Peyer's patch (tissue), 4 donors: ENCODE results near the gene SLC29A2. TPM values are rescaled to one million over a fixed set of nuclear protein-coding genes. Genes with fewer than 3 reads are reported as not detected.
A peak's percentile ranks its signal among the peaks of the same experiment; 100 is the strongest.

Experiments used
- DNase-seq, 3 donors: peaks; one replicate each; pipeline ENCODE4 v3.0.0-alpha.2; 2017 to 2019
- H3K27ac ChIP-seq, 4 donors: fragments of 200-600 bp; sonication (generic); one replicate each; pipeline ENCODE4 v1.5.1; 2016 to 2019
- H3K27me3 ChIP-seq, 2 donors: fragments of 200-600 bp; sonication (generic); one replicate each; pipeline ENCODE4 v1.5.1; 2019
- H3K36me3 ChIP-seq, 3 donors: fragments of 200-600 bp; sonication (generic); one replicate each; pipeline ENCODE4 v1.5.1; 2016 to 2019
- H3K4me1 ChIP-seq, 4 donors: fragments of 200-600 bp; sonication (generic); one replicate each; pipeline ENCODE4 v1.5.1; 2016 to 2019
- H3K4me3 ChIP-seq, 4 donors: fragments of 200-600 bp; sonication (generic); 1 replicate in 3 of 4; 2 replicates in 1 of 4; pipeline ENCODE4 v1.5.1; 2016 to 2019; ENCODE audit warnings: mild to moderate bottlenecking in 1 of 4
- H3K9me3 ChIP-seq, 4 donors: fragments of 200-600 bp; sonication (generic); one replicate each; pipeline ENCODE4 v1.5.1; 2016 to 2019; ENCODE audit warnings: mild to moderate bottlenecking in 1 of 4
- POLR2A ChIP-seq, 2 donors: fragments of 450-650 bp; IDR thresholded peaks; one replicate each; pipeline ENCODE4 v1.5.1; 2017; ENCODE audit warnings: antibody characterized with exemption in 2 of 2, mild to moderate bottlenecking in 2 of 2, moderate library complexity in 2 of 2
- total RNA-seq, 4 donors: library from RNA; depleted of rRNA; stranded (reverse); fragments of >200 nt; gene quantifications; one replicate each; pipeline ENCODE4 v1.1.0, GENCODE V29; 2016
- TF ChIP-seq, protein P1 (sequence below), 6 experiments: fragments of 450-650 bp in 4 of 6; fragments of 200-600 bp in 2 of 6; sonication (generic) in 1 of 6; IDR thresholded peaks; one replicate each; pipeline ENCODE4 v1.5.1; 2017 to 2019; ENCODE audit warnings: antibody characterized with exemption in 6 of 6, mild to moderate bottlenecking in 3 of 6, moderate library complexity in 1 of 6

The SLC29A2 gene
- total RNA-seq, 4 donors from 2014 or later: 7.4 to 21.6 (median 17.1) TPM

DNA sequence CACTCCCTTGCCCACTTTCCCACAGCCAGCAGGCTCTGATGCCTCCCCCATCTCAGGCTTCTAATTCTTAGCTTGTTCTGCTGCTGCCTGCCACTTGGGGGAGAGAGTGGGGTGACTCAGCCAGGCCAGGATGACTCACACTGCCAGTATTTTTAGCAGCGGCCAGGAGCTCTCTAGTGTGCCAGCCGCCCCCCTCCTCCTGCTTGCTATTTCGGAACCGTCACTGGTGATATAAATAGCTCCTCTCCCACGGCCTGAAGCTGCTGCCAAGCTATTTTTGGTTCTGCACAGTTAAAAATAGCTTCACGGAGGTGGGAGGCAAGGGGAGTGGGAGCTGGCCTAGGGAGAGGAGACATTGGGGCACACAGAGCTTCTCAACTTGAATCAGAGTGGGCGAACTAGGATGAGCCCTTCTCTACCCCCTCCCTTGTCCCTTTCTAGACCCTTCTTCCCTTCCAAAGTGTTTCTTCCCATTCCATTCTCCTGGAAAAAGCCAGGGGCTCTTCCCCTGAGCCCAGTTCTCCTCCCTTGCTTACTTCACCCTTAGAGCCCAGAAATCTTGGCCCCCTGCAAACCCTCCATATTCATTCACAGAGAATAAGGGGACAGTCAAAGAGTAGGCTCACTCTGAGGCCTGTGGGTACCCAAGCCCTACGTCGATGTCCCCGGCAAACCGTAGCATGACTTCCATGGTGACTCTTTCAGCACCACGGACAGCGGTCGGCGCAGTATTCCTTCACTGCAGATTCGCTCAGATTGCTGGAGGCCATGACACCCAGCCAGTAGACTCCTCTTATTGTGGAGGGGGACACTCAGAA is 46.8 kb upstream of the SLC29A2 start:
- peaks cover 0 to 4% (median 0%) of the 10 kb centered on the region in 4 donors for H3K4me1 ChIP-seq

DNA sequence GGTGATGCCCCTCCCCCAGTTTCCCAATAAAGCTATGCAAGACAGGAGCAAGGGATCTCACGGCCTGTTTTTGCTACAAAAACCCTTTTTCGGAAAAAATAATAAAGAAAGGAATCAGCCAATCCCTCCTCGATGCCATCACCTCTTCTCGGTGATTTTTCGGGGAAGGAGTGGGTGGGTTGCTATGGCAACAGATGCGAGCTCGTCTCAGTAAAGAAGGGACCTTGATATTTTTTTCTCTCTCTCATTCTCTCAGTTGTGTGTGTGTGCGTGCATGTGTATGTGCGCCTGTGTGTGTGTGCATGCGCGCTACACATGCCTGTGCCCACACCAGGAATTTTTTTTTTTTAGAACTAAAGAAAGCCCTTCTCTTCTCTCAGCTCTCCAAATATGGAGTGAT is 45.4 kb upstream of the SLC29A2 start:
- H3K36me3 ChIP-seq: no peaks in the 10 kb centered on the region
- H3K9me3 ChIP-seq: no peaks in the 10 kb centered on the region
- no peak for DNase-seq
- no peak overlapping the region for H3K27ac ChIP-seq
- peaks cover 0 to 4% (median 0%) of the 10 kb centered on the region in 4 donors for H3K4me1 ChIP-seq
- TF ChIP-seq, protein P1, sequence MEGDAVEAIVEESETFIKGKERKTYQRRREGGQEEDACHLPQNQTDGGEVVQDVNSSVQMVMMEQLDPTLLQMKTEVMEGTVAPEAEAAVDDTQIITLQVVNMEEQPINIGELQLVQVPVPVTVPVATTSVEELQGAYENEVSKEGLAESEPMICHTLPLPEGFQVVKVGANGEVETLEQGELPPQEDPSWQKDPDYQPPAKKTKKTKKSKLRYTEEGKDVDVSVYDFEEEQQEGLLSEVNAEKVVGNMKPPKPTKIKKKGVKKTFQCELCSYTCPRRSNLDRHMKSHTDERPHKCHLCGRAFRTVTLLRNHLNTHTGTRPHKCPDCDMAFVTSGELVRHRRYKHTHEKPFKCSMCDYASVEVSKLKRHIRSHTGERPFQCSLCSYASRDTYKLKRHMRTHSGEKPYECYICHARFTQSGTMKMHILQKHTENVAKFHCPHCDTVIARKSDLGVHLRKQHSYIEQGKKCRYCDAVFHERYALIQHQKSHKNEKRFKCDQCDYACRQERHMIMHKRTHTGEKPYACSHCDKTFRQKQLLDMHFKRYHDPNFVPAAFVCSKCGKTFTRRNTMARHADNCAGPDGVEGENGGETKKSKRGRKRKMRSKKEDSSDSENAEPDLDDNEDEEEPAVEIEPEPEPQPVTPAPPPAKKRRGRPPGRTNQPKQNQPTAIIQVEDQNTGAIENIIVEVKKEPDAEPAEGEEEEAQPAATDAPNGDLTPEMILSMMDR (IDR thresholded peaks at IDR 0.05): no peak
- no peak for TF ChIP-seq POLR2A (IDR thresholded peaks at IDR 0.05)
- no peak overlapping the region for H3K4me3 ChIP-seq
- H3K27me3 ChIP-seq: no peaks in the 10 kb centered on the region

More for the DNA sequence above, 46.8 kb upstream of the SLC29A2 start:
- TF ChIP-seq, protein P1 (IDR thresholded peaks at IDR 0.05): peak in 1 of 6 experiments; percentile 3
- TF ChIP-seq POLR2A (IDR thresholded peaks at IDR 0.05): no peak
- Histone ChIP-seq H3K4me3 (no peak overlapping the region), H3K9me3 (no peaks in the 10 kb centered on the region), H3K36me3 (no peaks in the 10 kb centered on the region), H3K27ac (peak overlapping the region in 1 of 4 donors; percentile 44), H3K27me3 (no peaks in the 10 kb centered on the region)
- DNase-seq: peak in 1 of 3 donors; percentile 65

DNA sequence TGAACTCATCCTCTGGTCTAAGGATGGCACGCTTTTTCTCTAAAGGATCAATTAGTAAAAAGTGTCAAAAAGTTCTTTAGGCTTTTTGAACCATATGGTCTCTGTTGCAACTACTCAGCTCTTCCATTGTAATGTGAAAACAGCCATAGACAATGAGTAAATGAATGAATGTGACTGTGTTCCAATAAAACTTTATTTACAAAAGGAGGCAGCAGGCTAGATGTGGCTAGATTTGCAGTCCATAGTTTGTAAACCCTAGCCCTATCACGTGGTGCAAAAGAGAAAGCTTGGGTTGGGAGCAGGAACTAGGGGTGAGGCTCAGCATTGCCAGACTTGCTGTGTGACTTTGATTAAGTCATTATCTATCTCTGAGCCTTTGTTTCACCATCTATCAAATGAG is 43.9 kb upstream of the SLC29A2 start:
- no peak for DNase-seq
- H3K36me3 ChIP-seq: no peaks in the 10 kb centered on the region
- H3K27me3 ChIP-seq: no peaks in the 10 kb centered on the region
- peaks cover 0 to 4% (median 0%) of the 10 kb centered on the region in 4 donors for H3K4me1 ChIP-seq
- H3K9me3 ChIP-seq: no peaks in the 10 kb centered on the region
- H3K27ac ChIP-seq: no peak overlapping the region
- TF ChIP-seq, protein P1 (IDR thresholded peaks at IDR 0.05): no peak
- TF ChIP-seq POLR2A (IDR thresholded peaks at IDR 0.05): no peak
- no peak overlapping the region for H3K4me3 ChIP-seq

- H3K4me1 ChIP-seq: peaks cover 0 to 3% (median 0%) of the 10 kb centered on the region in 4 donors
- H3K27me3 ChIP-seq: no peaks in the 10 kb centered on the region
- no peaks in the 10 kb centered on the region for H3K9me3 ChIP-seq
- TF ChIP-seq, protein P1 (IDR thresholded peaks at IDR 0.05): no peak
- no peak for TF ChIP-seq POLR2A (IDR thresholded peaks at IDR 0.05)
- no peaks in the 10 kb centered on the region for H3K36me3 ChIP-seq
- H3K4me3 ChIP-seq: no peak overlapping the region
- no peak overlapping the region for H3K27ac ChIP-seq
- DNase-seq: no peak
Observed at GRCh38 chr11:66414120-66414934, 42.8 kb upstream of the SLC29A2 start.

DNA sequence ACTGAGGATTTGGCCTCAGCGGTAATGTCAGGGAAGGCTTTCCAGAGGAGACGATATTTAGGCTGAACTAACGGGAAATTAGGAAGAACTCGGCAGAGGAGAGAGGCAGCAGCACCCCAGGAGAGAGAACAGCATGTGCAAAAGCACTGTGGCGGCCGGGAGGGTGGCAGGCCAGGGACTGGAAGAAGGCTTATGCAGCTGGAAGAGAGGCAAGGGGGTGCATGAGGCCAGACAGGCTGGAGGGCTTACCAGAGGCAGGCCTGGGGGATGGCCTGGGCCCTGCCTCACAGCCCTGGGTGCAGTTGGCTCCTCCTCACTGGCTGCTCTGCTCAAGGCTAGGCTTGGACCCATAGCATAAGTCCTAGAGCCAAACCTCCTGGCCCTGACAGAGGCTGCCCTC is 41.6 kb upstream of the SLC29A2 start:
- Histone ChIP-seq H3K4me3 (no peak overlapping the region), H3K27me3 (no peaks in the 10 kb centered on the region), H3K27ac (no peak overlapping the region), H3K36me3 (no peaks in the 10 kb centered on the region), H3K9me3 (no peaks in the 10 kb centered on the region), H3K4me1 (peaks cover 0 to 11% (median 3%) of the 10 kb centered on the region in 4 donors)
- DNase-seq: no peak
- TF ChIP-seq, protein P1 (IDR thresholded peaks at IDR 0.05): no peak
- TF ChIP-seq POLR2A (IDR thresholded peaks at IDR 0.05): no peak
